ENCODE data around the gene CACNA2D1.

GRCh38 chr7:82404652-82405051, 38.9 kb downstream of the CACNA2D1 start:
- TF ChIP-seq POLR2A (IDR thresholded peaks at IDR 0.05) (no peak), CTCF (IDR thresholded peaks at IDR 0.05) (no peak)
